Activated B cell treated with CpG ODN at 0.5 μM for 24 hours (primary cell): ENCODE data around the gene CPAMD8. TPM values are rescaled to one million over a fixed set of nuclear protein-coding genes. Genes with fewer than 3 reads are reported as not detected.
"Not testable (repeated sequence)": the region's sequence is repeated elsewhere in the genome, so short reads cannot be mapped to it uniquely, and the experiment has no call there.

ENCODE experiments used
- ATAC-seq: fragments of 200-7000 bp; cut with Tn5 transposase; one replicate; pipeline ENCODE4 v1.10.0; 2021; ENCODE audit warnings: low read depth, mild to moderate bottlenecking, moderate library complexity
- CTCF ChIA-PET: fragments of 350-600 bp; sonication (Branson Sonifier 250); formaldehyde crosslinking; loops from one replicate; lab custom pipeline; 2021; ENCODE audit warnings: antibody characterized with exemption; lab: Charles Lee
- POLR2A ChIA-PET: fragments of 350-600 bp; sonication (Branson Sonifier 250); formaldehyde crosslinking; loops from one replicate; lab custom pipeline; 2021; ENCODE audit warnings: antibody characterized with exemption; lab: Charles Lee
- DNase-seq: peaks from one replicate; pipeline ENCODE4 v3.0.0; 2022
- H3K27ac Mint-ChIP-seq: one replicate; pipeline ENCODE4 v1.8.0; 2020; ENCODE audit warnings: mixed read lengths
- H3K27me3 Mint-ChIP-seq: one replicate; pipeline ENCODE4 v1.8.0; 2021; ENCODE audit warnings: mixed read lengths
- H3K36me3 Mint-ChIP-seq: one replicate; pipeline ENCODE4 v1.8.0; 2021; ENCODE audit warnings: low read depth, mixed read lengths
- H3K4me1 Mint-ChIP-seq: one replicate; pipeline ENCODE4 v1.8.0; 2021; ENCODE audit warnings: mixed read lengths
- H3K4me3 Mint-ChIP-seq: one replicate; pipeline ENCODE4 v1.8.0; 2020; ENCODE audit warnings: mild to moderate bottlenecking, mixed read lengths
- H3K9me3 Mint-ChIP-seq: one replicate; pipeline ENCODE4 v1.8.0; 2020; ENCODE audit warnings: mixed read lengths
- intact Hi-C: fragments of 100-400 bp; cut with micrococcal nuclease; formaldehyde crosslinking; loops from one replicate; pipeline ENCODE4 v1.15.1; 2024
- total RNA-seq: library from RNA; stranded (reverse); gene quantifications from 2 replicates; pipeline ENCODE4 v1.2.3, GENCODE V29; 2022
- TF ChIP-seq, protein P1 (sequence below): fragments of 200-600 bp; IDR thresholded peaks from one replicate; pipeline ENCODE4 v1.8.0; 2022; ENCODE audit warnings: antibody characterized with exemption, mild to moderate bottlenecking

Gene CPAMD8
- total RNA-seq, 1 donor from 2014 or later = 1.8 TPM

- intact Hi-C loops = no loop called here
- H3K4me3 Mint-ChIP-seq = no peak overlapping the region
- ChIA-PET POLR2A (no interaction called here), CTCF (no interaction called here)
- H3K27me3 Mint-ChIP-seq = peaks cover 7% of the 10 kb centered on the region
- no peaks in the 10 kb centered on the region for H3K36me3 Mint-ChIP-seq
- ATAC-seq (no peak), DNase-seq (no peak)
- H3K9me3 Mint-ChIP-seq = peaks cover 2% of the 10 kb centered on the region
- H3K27ac Mint-ChIP-seq = no peak overlapping the region
- no peaks in the 10 kb centered on the region for H3K4me1 Mint-ChIP-seq
- TF ChIP-seq, protein P1, sequence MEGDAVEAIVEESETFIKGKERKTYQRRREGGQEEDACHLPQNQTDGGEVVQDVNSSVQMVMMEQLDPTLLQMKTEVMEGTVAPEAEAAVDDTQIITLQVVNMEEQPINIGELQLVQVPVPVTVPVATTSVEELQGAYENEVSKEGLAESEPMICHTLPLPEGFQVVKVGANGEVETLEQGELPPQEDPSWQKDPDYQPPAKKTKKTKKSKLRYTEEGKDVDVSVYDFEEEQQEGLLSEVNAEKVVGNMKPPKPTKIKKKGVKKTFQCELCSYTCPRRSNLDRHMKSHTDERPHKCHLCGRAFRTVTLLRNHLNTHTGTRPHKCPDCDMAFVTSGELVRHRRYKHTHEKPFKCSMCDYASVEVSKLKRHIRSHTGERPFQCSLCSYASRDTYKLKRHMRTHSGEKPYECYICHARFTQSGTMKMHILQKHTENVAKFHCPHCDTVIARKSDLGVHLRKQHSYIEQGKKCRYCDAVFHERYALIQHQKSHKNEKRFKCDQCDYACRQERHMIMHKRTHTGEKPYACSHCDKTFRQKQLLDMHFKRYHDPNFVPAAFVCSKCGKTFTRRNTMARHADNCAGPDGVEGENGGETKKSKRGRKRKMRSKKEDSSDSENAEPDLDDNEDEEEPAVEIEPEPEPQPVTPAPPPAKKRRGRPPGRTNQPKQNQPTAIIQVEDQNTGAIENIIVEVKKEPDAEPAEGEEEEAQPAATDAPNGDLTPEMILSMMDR = no peak
These were observed 82.5 kb downstream of the CPAMD8 start for GRCh38 chr19:16943942-16944625.

GRCh38 chr19:16943090-16943489 is 83.5 kb downstream of the CPAMD8 start:
- H3K27ac Mint-ChIP-seq, intact Hi-C loops, H3K27me3 Mint-ChIP-seq, ATAC-seq, H3K9me3 Mint-ChIP-seq, POLR2A ChIA-PET, DNase-seq, H3K4me1 Mint-ChIP-seq, H3K4me3 Mint-ChIP-seq, CTCF ChIA-PET, H3K36me3 Mint-ChIP-seq: not testable (repeated sequence)

GRCh38 chr19:16942583-16942982 is 84.0 kb downstream of the CPAMD8 start:
- ChIA-PET CTCF (no interaction called here), POLR2A (no interaction called here)
- TF ChIP-seq, protein P1 = no peak
- Mint-ChIP-seq H3K27ac (no peak overlapping the region), H3K9me3 (peaks cover 2% of the 10 kb centered on the region), H3K4me3 (no peak overlapping the region), H3K27me3 (peaks cover 3% of the 10 kb centered on the region), H3K4me1 (no peaks in the 10 kb centered on the region), H3K36me3 (no peaks in the 10 kb centered on the region)
- DNase-seq (no peak), ATAC-seq (no peak)
- intact Hi-C loops = no loop called here

GRCh38 chr19:16940626-16941025 is 86.0 kb downstream of the CPAMD8 start:
- no peaks in the 10 kb centered on the region for H3K4me1 Mint-ChIP-seq
- TF ChIP-seq, protein P1 = no peak
- H3K36me3 Mint-ChIP-seq = no peaks in the 10 kb centered on the region
- DNase-seq (no peak), ATAC-seq (no peak)
- H3K4me3 Mint-ChIP-seq = no peak overlapping the region
- ChIA-PET CTCF (no interaction called here), POLR2A (no interaction called here)
- intact Hi-C loops = no loop called here
- H3K27ac Mint-ChIP-seq = no peak overlapping the region
- peaks cover 3% of the 10 kb centered on the region for H3K27me3 Mint-ChIP-seq
- H3K9me3 Mint-ChIP-seq = peaks cover 2% of the 10 kb centered on the region

GRCh38 chr19:16940063-16940462 is 86.5 kb downstream of the CPAMD8 start:
- POLR2A ChIA-PET, H3K4me3 Mint-ChIP-seq, H3K4me1 Mint-ChIP-seq, DNase-seq, H3K27me3 Mint-ChIP-seq, CTCF ChIA-PET, intact Hi-C loops, H3K9me3 Mint-ChIP-seq, H3K27ac Mint-ChIP-seq, ATAC-seq, H3K36me3 Mint-ChIP-seq: not testable (repeated sequence)

- Mint-ChIP-seq H3K27me3 (no peaks in the 10 kb centered on the region), H3K36me3 (no peaks in the 10 kb centered on the region), H3K9me3 (peaks cover 19% of the 10 kb centered on the region), H3K27ac (no peak overlapping the region), H3K4me1 (no peaks in the 10 kb centered on the region), H3K4me3 (no peak overlapping the region)
- intact Hi-C loops = no loop called here
- ChIA-PET POLR2A (no interaction called here), CTCF (no interaction called here)
- no peak for ATAC-seq
- TF ChIP-seq, protein P1 = no peak
- no peak for DNase-seq
These were observed 88.4 kb downstream of the CPAMD8 start for GRCh38 chr19:16938211-16938610.

- H3K27me3 Mint-ChIP-seq, H3K4me1 Mint-ChIP-seq, H3K27ac Mint-ChIP-seq, DNase-seq, H3K4me3 Mint-ChIP-seq, ATAC-seq, CTCF ChIA-PET, intact Hi-C loops, POLR2A ChIA-PET, H3K36me3 Mint-ChIP-seq: not testable (repeated sequence)
- H3K9me3 Mint-ChIP-seq = peaks cover 19% of the 10 kb centered on the region
These were observed 88.8 kb downstream of the CPAMD8 start for GRCh38 chr19:16937796-16938195.
